Ovary (tissue), 9 donors: Measurements from ENCODE around the gene VSIG10L2. TPM values are rescaled to one million over a fixed set of nuclear protein-coding genes. Genes with fewer than 3 reads are reported as not detected.

ENCODE experiments used
- DNase-seq, 5 donors: peaks; one replicate each; pipeline ENCODE4 v3.0.0-alpha.2; 2019 to 2020
- H3K27ac ChIP-seq, 2 donors: fragments of 200-600 bp; one replicate each; pipeline versions ENCODE4 v1.5.1 to v1.8.0; 2019 to 2022
- H3K27me3 ChIP-seq: fragments of 200-600 bp; one replicate; pipeline ENCODE4 v1.8.0; 2022
- H3K36me3 ChIP-seq: fragments of 200-600 bp; sonication (generic); one replicate; pipeline ENCODE4 v1.5.1; 2019
- H3K4me1 ChIP-seq: one replicate; pipeline ENCODE4 v1.8.1; 2013; ENCODE audit warnings: mild to moderate bottlenecking, moderate library complexity; ENCODE audit not compliant: insufficient read depth
- H3K4me3 ChIP-seq: fragments of 200-600 bp; sonication (generic); one replicate; pipeline ENCODE4 v1.5.1; 2017
- H3K9me3 ChIP-seq, 2 donors: fragments of 200-600 bp in 1 of 2; sonication (generic) in 1 of 2; one replicate each; pipeline versions ENCODE4 v1.5.1 to v1.8.1; 2013 to 2019; ENCODE audit warnings: mild to moderate bottlenecking in 1 of 2, moderate library complexity in 1 of 2
- CTCF ChIP-seq, 3 donors: fragments of 450-650 bp in 2 of 3; fragments of 200-600 bp in 1 of 3; IDR thresholded peaks; one replicate each; pipeline versions ENCODE4 v1.5.1 to v1.8.0; 2016 to 2022; ENCODE audit warnings: antibody characterized with exemption in 3 of 3, mild to moderate bottlenecking in 1 of 3
- EP300 ChIP-seq: sonication (generic); formaldehyde crosslinking; IDR thresholded peaks from one replicate; pipeline ENCODE4 v1.6.1; 2017; ENCODE audit warnings: antibody characterized with exemption
- POLR2A ChIP-seq: fragments of 450-650 bp; IDR thresholded peaks from one replicate; pipeline ENCODE4 v1.6.1; 2017; ENCODE audit warnings: antibody characterized with exemption, mild to moderate bottlenecking, moderate library complexity
- WGBS, 3 donors: extraction: QIAGEN DNeasy Blood & Tissue Kit in 1 of 3; methylation state at CpG; one replicate each; pipeline versions ENCODE4 v1.1.5 to v1.1.7; 2013 to 2017; 5-methylcytosine and 5-hydroxymethylcytosine counted together
- intact Hi-C, 4 donors: fragments of 100-400 bp; cut with DNase I; formaldehyde crosslinking; loops; one replicate each; pipeline versions ENCODE4 v1.11.0 to v1.15.1; 2022 to 2023
- polyA plus RNA-seq, 2 donors: library from polyadenylated mRNA; stranded (reverse); fragments of 200-250 nt in 1 of 2; fragments of 350-450 nt in 1 of 2; fragmentation: Illumina TruSeq in 1 of 2; extraction: RNeasy Lipid Tissue Mini Kit (QIAGEN cat#74804) in 1 of 2; gene quantifications; one replicate each; pipeline ENCODE4 v1.2.3, GENCODE V29; 2013 to 2014
- total RNA-seq, 7 donors: library from RNA; depleted of rRNA in 2 of 7; stranded (reverse); fragments of >200 nt in 2 of 7; fragmentation: NEBNext Ultra II Directional in 3 of 7; extraction: Animal tissue kit (Norgen Biotek cat#: 25700) in 3 of 7; gene quantifications; one replicate each; pipeline versions ENCODE4 v1.1.0 to v1.2.4, GENCODE V29; 2016 to 2023
- donor health status: DM: no; HTN: no; CAD: no; lungs with moderate emphysema.
- donor health status: DM: no; HTN: no; CAD: no.
- donor health status: Bipolar disorder and iron deficiency.
- donor health status: DM: yes; HTN: yes; CAD: no.
- donor health status: DM: no; HTN: no; CAD: no.
- donor health status: DM: yes; HTN: yes; CAD: no.

VSIG10L2 gene
- total and polyA plus RNA-seq, 9 donors = 0.08 to 3.3 (median 0.57) TPM

- no peaks in the 10 kb centered on the region for H3K27me3 ChIP-seq
- H3K36me3 ChIP-seq = no peaks in the 10 kb centered on the region
- no peak for TF ChIP-seq EP300
- H3K4me1 ChIP-seq = peaks cover 1% of the 10 kb centered on the region
- intact Hi-C loops = loop anchor here in 2 of 4 donors (5.0 to 10.0 kb wide), 2 partner anchors 111 to 248 kb away; no protein-coding TSS in a partner anchor
- WGBS, 3 donors = 85 to 96% (median 91%) methylated on average over 9 of the region's 9 CpGs
- no peak overlapping the region for H3K4me3 ChIP-seq
- peak in 1 of 5 donors; percentile 3 for DNase-seq
- H3K27ac ChIP-seq = no peak overlapping the region
- no peaks in the 10 kb centered on the region for H3K9me3 ChIP-seq
These were observed 2.0 kb upstream of the VSIG10L2 start for GRCh38 chr11:125943661-125944349.

- H3K27me3 ChIP-seq = no peaks in the 10 kb centered on the region
- DNase-seq = peak in 1 of 5 donors; percentile 6
- no peak overlapping the region for H3K27ac ChIP-seq
- no peaks in the 10 kb centered on the region for H3K9me3 ChIP-seq
- WGBS, 3 donors = 85 to 91% (median 88%) methylated on average over 13 of the region's 13 CpGs
- no peak overlapping the region for H3K4me3 ChIP-seq
- intact Hi-C loops = loop anchor here in 2 of 4 donors (5.0 to 10.0 kb wide), 2 partner anchors 110 to 248 kb away; no protein-coding TSS in a partner anchor
- H3K4me1 ChIP-seq = peaks cover 1% of the 10 kb centered on the region
- H3K36me3 ChIP-seq = no peaks in the 10 kb centered on the region
- TF ChIP-seq POLR2A = no peak
- no peak for TF ChIP-seq EP300
- TF ChIP-seq CTCF (IDR thresholded peaks at IDR 0.05) = no peak
These were observed 1.4 kb upstream of the VSIG10L2 start for GRCh38 chr11:125944350-125945010.

- no peak overlapping the region for H3K27ac ChIP-seq
- peaks cover 1% of the 10 kb centered on the region for H3K4me1 ChIP-seq
- H3K4me3 ChIP-seq = no peak overlapping the region
- no peaks in the 10 kb centered on the region for H3K27me3 ChIP-seq
- intact Hi-C loops = loop anchor here in 2 of 4 donors (10.0 kb wide), 1 partner anchor 110 kb away; no protein-coding TSS in a partner anchor
- no peaks in the 10 kb centered on the region for H3K36me3 ChIP-seq
- DNase-seq = peak in 1 of 5 donors; percentile 9
- no peak for TF ChIP-seq POLR2A
- no peaks in the 10 kb centered on the region for H3K9me3 ChIP-seq
- WGBS, 3 donors = 59 to 69% (median 60%) methylated on average over 15 of the region's 15 CpGs
These were observed 640 bp upstream of the VSIG10L2 start for GRCh38 chr11:125945011-125945796.

- Histone ChIP-seq H3K4me1 (peaks cover 13% of the 10 kb centered on the region), H3K4me3 (no peak overlapping the region), H3K27ac (no peak overlapping the region), H3K27me3 (no peaks in the 10 kb centered on the region), H3K36me3 (no peaks in the 10 kb centered on the region), H3K9me3 (no peaks in the 10 kb centered on the region)
- WGBS, 3 donors = 89 to 94% (median 91%) methylated on average over 12 to 14 of the region's 14 CpGs
- intact Hi-C loops = loop anchor here in 2 of 4 donors (10.0 kb wide), 1 partner anchor 108 kb away; no protein-coding TSS in a partner anchor
- no peak for DNase-seq
- TF ChIP-seq POLR2A (no peak), CTCF (IDR thresholded peaks at IDR 0.05) (no peak), EP300 (no peak)
These were observed 1.0 kb downstream of the VSIG10L2 start for GRCh38 chr11:125946712-125947418.
